PC-3 (cell line): ENCODE data around the gene PML.

Experiments
- EZH2 ChIP-seq: fragments of 300-600 bp; sonication (generic); IDR thresholded peaks from one replicate; pipeline ENCODE4 v1.6.1; 2017; ENCODE audit warnings: antibody characterized with exemption, mild to moderate bottlenecking, low read length; ENCODE audit not compliant: unreplicated experiment
- EZH2phosphoT487 ChIP-seq: fragments of 300-600 bp; sonication (generic); IDR thresholded peaks from 2 replicates; pipeline ENCODE4 v1.6.1; 2018; ENCODE audit warnings: mild to moderate bottlenecking, antibody characterized with exemption, low read length, borderline replicate concordance
- TF ChIP-seq, protein P1 (sequence below): fragments of 300-600 bp; sonication (generic); conservative IDR thresholded peaks from 2 replicates; pipeline ENCODE4 v1.5.1; 2017; ENCODE audit warnings: antibody characterized with exemption, low read depth, mild to moderate bottlenecking, low read length

DNA sequence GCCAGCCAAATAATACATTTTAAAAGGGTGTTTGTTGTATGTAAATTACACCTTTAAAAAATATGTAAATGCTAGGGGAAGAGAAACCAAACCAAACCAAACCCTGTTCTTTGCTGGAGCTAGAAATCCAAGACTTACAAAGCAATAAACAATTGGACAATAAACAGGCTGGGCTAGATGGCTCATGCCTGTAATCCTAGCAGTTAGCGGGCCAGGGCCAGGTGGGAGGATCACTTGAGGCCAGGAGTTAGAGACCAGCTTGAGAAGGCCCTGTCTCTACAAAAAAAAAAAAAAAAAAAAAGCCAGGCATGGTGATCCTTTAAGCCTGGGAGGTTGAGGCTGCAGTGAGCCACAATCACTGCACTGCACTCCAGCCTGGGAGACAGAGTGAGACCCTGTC lies 14.9 kb upstream of the PML start:
- TF ChIP-seq, protein P1, sequence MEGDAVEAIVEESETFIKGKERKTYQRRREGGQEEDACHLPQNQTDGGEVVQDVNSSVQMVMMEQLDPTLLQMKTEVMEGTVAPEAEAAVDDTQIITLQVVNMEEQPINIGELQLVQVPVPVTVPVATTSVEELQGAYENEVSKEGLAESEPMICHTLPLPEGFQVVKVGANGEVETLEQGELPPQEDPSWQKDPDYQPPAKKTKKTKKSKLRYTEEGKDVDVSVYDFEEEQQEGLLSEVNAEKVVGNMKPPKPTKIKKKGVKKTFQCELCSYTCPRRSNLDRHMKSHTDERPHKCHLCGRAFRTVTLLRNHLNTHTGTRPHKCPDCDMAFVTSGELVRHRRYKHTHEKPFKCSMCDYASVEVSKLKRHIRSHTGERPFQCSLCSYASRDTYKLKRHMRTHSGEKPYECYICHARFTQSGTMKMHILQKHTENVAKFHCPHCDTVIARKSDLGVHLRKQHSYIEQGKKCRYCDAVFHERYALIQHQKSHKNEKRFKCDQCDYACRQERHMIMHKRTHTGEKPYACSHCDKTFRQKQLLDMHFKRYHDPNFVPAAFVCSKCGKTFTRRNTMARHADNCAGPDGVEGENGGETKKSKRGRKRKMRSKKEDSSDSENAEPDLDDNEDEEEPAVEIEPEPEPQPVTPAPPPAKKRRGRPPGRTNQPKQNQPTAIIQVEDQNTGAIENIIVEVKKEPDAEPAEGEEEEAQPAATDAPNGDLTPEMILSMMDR, result no peak
- TF ChIP-seq EZH2 (no peak), EZH2phosphoT487 (no peak)
